Right lobe of liver (tissue), 4 donors: ENCODE results near the gene MAP10.

ENCODE experiments used
- CTCF ChIP-seq, 4 donors: fragments of 200-600 bp in 3 of 4; fragments of 450-650 bp in 1 of 4; IDR thresholded peaks; one replicate each; pipeline versions ENCODE4 v1.5.1 to v1.8.0; 2016 to 2022; ENCODE audit warnings: antibody characterized with exemption in 4 of 4, mild to moderate bottlenecking in 2 of 4
- POLR2A ChIP-seq: fragments of 450-650 bp; IDR thresholded peaks from one replicate; pipeline ENCODE4 v1.6.1; 2017; ENCODE audit warnings: antibody characterized with exemption, mild to moderate bottlenecking
- donor health status: DM: no; HTN: no; CAD: no.
- donor health status: DM: no; HTN: no; CAD: no.
- donor health status: DM: no; HTN: yes; CAD: no.

- TF ChIP-seq POLR2A (no peak), CTCF (IDR thresholded peaks at IDR 0.05) (no peak)
Observed at GRCh38 chr1:232813760-232814159, 8.5 kb downstream of the MAP10 start.
